B cell (primary cell): Measurements from ENCODE around the gene HMOX1.

Source experiments
- CTCF ChIP-seq: fragments of 200-600 bp; IDR thresholded peaks from one replicate; pipeline ENCODE4 v1.8.0; 2022; ENCODE audit warnings: antibody characterized with exemption, mild to moderate bottlenecking
- EZH2 ChIP-seq: IDR thresholded peaks from 2 replicates; pipeline ENCODE4 v1.6.1; 2012; ENCODE audit warnings: borderline replicate concordance, low read depth, mild to moderate bottlenecking, moderate library complexity, low read length; ENCODE audit not compliant: insufficient read depth, poor library complexity, severe bottlenecking

- TF ChIP-seq CTCF (no peak), EZH2 (no peak)
Measured at GRCh38 chr22:35348703-35349102, 32.2 kb upstream of the HMOX1 start.
